ENCODE results near the gene RFXAP. TPM values are rescaled to one million over a fixed set of nuclear protein-coding genes. Genes with fewer than 3 reads are reported as not detected.

RFXAP gene
- total RNA-seq, 1 donor from 2014 or later: 4.2 TPM

DNA sequence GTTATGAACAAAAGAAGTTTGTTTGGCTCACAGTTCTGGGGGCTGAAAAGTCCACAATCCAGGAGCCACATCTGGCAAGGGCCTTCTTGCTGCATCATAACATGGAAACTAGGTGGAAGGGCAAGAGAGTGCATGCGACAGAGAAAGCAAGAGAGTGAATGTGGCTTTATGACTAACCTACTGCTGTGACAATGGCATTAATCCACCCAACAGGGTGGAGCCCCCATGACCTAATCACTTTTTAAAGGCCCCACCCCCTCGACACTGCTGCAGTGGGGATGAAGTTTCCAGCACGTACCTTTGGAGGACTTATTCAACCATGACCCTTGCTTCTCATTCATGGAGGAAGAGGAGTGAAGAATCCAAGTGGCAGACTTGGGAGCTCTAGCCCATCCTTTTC is 30.0 kb upstream of the RFXAP start:
- DNase-seq: no peak
- H3K9me3 ChIP-seq (replicated peaks): no peaks in the 10 kb centered on the region
- H3K27me3 ChIP-seq (ENCODE audit: low read depth): peaks cover 7% of the 10 kb centered on the region
- H3K27ac ChIP-seq (replicated peaks): no peak overlapping the region
- H3K4me1 ChIP-seq: no peaks in the 10 kb centered on the region
- TF ChIP-seq, protein P1, sequence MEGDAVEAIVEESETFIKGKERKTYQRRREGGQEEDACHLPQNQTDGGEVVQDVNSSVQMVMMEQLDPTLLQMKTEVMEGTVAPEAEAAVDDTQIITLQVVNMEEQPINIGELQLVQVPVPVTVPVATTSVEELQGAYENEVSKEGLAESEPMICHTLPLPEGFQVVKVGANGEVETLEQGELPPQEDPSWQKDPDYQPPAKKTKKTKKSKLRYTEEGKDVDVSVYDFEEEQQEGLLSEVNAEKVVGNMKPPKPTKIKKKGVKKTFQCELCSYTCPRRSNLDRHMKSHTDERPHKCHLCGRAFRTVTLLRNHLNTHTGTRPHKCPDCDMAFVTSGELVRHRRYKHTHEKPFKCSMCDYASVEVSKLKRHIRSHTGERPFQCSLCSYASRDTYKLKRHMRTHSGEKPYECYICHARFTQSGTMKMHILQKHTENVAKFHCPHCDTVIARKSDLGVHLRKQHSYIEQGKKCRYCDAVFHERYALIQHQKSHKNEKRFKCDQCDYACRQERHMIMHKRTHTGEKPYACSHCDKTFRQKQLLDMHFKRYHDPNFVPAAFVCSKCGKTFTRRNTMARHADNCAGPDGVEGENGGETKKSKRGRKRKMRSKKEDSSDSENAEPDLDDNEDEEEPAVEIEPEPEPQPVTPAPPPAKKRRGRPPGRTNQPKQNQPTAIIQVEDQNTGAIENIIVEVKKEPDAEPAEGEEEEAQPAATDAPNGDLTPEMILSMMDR (IDR thresholded peaks at IDR 0.05; ENCODE audit: borderline replicate concordance): no peak
- no peaks in the 10 kb centered on the region for H3K36me3 ChIP-seq
- intact Hi-C loops (cut with micrococcal nuclease): no loop called here
- H3K4me3 ChIP-seq: no peak overlapping the region

DNA sequence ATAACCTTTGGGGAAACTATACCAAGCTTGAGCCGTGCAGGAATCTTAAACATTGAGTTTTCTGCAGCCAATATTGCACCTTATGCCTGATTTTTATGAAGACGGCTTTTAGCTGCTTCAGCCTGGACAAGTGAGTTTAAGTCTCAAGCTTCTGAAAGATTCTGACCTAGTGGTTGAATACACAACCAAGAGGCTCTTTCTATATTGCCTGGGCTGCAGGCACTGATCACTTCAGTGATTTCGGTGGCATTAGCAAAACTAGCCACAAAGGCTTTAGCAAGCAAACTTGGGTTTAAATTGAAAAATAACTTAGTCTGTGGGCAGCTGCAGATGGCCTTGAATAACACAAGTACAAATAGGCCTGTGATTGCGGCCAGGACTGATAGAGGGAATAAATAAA is 29.3 kb upstream of the RFXAP start:
- intact Hi-C loops (cut with micrococcal nuclease): no loop called here
- no peaks in the 10 kb centered on the region for H3K36me3 ChIP-seq
- no peak overlapping the region for H3K27ac ChIP-seq (replicated peaks)
- TF ChIP-seq, protein P1 (IDR thresholded peaks at IDR 0.05; ENCODE audit: borderline replicate concordance): no peak
- no peak overlapping the region for H3K4me3 ChIP-seq
- H3K27me3 ChIP-seq (ENCODE audit: low read depth): peaks cover under 1% of the 10 kb centered on the region
- H3K4me1 ChIP-seq: no peaks in the 10 kb centered on the region
- H3K9me3 ChIP-seq (replicated peaks): no peaks in the 10 kb centered on the region
- DNase-seq: no peak

DNA sequence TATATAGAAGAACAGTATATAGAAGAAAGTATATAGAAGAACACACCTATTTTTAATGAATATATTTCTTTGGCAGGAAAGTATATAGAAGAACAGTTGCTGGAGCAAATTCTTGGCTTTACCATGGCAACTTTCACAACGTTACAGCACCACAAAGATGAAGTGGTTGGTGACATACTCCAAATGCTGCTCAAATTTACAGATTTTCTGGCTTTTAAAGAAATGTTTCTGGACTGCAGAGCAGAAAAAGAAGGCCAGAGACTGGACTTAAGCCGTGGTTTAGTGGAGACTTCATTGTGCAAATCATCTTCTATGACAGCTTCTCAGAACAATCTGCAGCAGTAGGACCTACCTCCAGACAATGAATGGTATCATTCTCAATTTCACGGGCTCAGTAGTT is 24.3 kb upstream of the RFXAP start:
- TF ChIP-seq, protein P1 (IDR thresholded peaks at IDR 0.05; ENCODE audit: borderline replicate concordance): no peak
- DNase-seq: no peak
- Histone ChIP-seq H3K9me3 (replicated peaks) (no peaks in the 10 kb centered on the region), H3K27me3 (ENCODE audit: low read depth) (no peaks in the 10 kb centered on the region), H3K4me1 (no peaks in the 10 kb centered on the region), H3K27ac (replicated peaks) (no peak overlapping the region), H3K4me3 (no peak overlapping the region), H3K36me3 (no peaks in the 10 kb centered on the region)
- intact Hi-C loops (cut with micrococcal nuclease): no loop called here

DNA sequence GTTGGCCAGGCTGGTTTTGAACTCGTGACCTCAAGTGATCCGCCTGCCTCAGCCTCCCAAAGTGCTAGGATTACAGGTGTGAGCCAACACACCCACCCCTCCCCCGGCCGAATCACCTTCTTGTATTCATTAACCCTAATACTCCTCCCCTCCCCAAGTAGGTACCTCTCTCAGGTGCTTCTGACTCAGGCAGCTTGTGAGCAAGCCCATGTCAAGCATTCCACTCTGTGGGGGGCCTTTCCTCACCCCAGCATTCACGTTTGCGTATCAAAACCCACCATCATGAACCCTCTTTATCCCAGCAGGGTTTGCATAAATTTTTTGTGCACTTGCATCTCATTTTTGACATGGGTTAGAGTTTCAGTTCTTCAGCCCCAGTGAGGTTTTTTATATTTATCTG is 23.6 kb upstream of the RFXAP start:
- TF ChIP-seq, protein P1 (IDR thresholded peaks at IDR 0.05; ENCODE audit: borderline replicate concordance): no peak
- intact Hi-C loops (cut with micrococcal nuclease): no loop called here
- no peak for DNase-seq
- H3K36me3 ChIP-seq: no peaks in the 10 kb centered on the region
- no peaks in the 10 kb centered on the region for H3K27me3 ChIP-seq (ENCODE audit: low read depth)
- H3K4me3 ChIP-seq: no peak overlapping the region
- H3K9me3 ChIP-seq (replicated peaks): no peaks in the 10 kb centered on the region
- no peak overlapping the region for H3K27ac ChIP-seq (replicated peaks)
- no peaks in the 10 kb centered on the region for H3K4me1 ChIP-seq

DNA sequence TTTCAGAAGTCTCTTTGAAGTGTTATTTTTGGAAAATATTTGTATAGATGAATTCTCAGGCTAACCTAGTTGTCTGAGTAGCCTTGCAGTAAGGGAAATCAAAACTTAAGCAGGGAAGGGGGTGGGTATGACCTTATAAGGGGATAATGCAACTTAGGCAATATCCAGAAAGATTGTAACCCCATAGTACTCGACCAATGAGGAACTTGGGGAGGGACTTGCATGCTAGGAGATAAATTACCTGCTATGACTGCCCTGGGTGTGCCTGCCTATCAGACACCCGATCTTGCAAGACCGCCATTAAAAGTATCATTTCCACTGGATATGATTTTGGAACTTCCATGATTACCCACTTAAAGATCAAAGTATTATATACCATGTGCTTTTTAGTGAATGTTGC is 23.0 kb upstream of the RFXAP start:
- no peak overlapping the region for H3K4me3 ChIP-seq
- no peaks in the 10 kb centered on the region for H3K9me3 ChIP-seq (replicated peaks)
- TF ChIP-seq, protein P1 (IDR thresholded peaks at IDR 0.05; ENCODE audit: borderline replicate concordance): no peak
- H3K4me1 ChIP-seq: no peaks in the 10 kb centered on the region
- no peaks in the 10 kb centered on the region for H3K36me3 ChIP-seq
- no peaks in the 10 kb centered on the region for H3K27me3 ChIP-seq (ENCODE audit: low read depth)
- DNase-seq: no peak
- H3K27ac ChIP-seq (replicated peaks): no peak overlapping the region
- intact Hi-C loops (cut with micrococcal nuclease): no loop called here

DNA sequence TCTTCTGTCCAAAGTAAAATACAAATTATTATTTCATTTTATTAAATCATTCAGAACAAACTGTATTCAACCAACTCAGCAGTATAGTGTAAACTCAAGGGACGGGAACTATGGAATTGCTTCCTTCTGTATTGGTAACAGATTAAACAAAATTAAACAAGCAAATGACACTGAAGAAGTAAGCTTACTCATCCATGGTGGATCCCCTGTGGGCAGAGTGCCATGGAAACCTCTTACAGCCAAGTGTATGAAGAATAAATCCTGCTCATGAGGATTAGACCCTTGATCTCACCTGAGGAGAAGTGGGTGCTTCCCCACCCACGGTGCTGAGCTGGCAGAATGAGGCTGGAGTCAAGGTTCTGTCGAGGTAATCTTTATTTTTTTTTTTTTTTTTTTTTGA is 18.0 kb upstream of the RFXAP start:
- no peaks in the 10 kb centered on the region for H3K4me1 ChIP-seq
- intact Hi-C loops (cut with micrococcal nuclease): no loop called here
- no peak overlapping the region for H3K27ac ChIP-seq (replicated peaks)
- peaks cover 6% of the 10 kb centered on the region for H3K27me3 ChIP-seq (ENCODE audit: low read depth)
- H3K36me3 ChIP-seq: no peaks in the 10 kb centered on the region
- no peak for DNase-seq
- H3K9me3 ChIP-seq (replicated peaks): no peaks in the 10 kb centered on the region
- TF ChIP-seq, protein P1 (IDR thresholded peaks at IDR 0.05; ENCODE audit: borderline replicate concordance): no peak
- H3K4me3 ChIP-seq: no peak overlapping the region
